ENCODE data around the gene LRCOL1. TPM values are rescaled to one million over a fixed set of nuclear protein-coding genes. Genes with fewer than 3 reads are reported as not detected.

Gene LRCOL1
- polyA plus RNA-seq, 1 donor from 2014 or later, result not detected

- H3K36me3 Mint-ChIP-seq, result no peaks in the 10 kb centered on the region
- peaks cover 8% of the 10 kb centered on the region for H3K27me3 Mint-ChIP-seq
These were observed 19.1 kb downstream of the LRCOL1 start for GRCh38 chr12:132591107-132591935.

GRCh38 chr12:132588821-132589669, 21.3 kb downstream of the LRCOL1 start:
- H3K4me1 Mint-ChIP-seq, result peaks cover 0 to 3% (median 0%) of the 10 kb centered on the region in 3 donors
- H3K36me3 Mint-ChIP-seq, result no peaks in the 10 kb centered on the region
- H3K27ac Mint-ChIP-seq, result peak overlapping the region in 1 of 3 donors; percentile 25
- H3K9me3 Mint-ChIP-seq, result no peaks in the 10 kb centered on the region
- H3K27me3 Mint-ChIP-seq, result peaks cover 4% of the 10 kb centered on the region
- no peak overlapping the region for H3K4me3 Mint-ChIP-seq

More at GRCh38 chr12:132591107-132591935, 19.1 kb downstream of the LRCOL1 start:
- no peak overlapping the region for H3K4me3 Mint-ChIP-seq
- H3K9me3 Mint-ChIP-seq, result no peaks in the 10 kb centered on the region
- peak overlapping the region in 1 of 3 donors; percentile 21 for H3K27ac Mint-ChIP-seq
- H3K4me1 Mint-ChIP-seq, result peaks cover 0 to 5% (median 0%) of the 10 kb centered on the region in 3 donors

- Mint-ChIP-seq H3K27me3 (peaks cover 1% of the 10 kb centered on the region), H3K4me3 (no peak overlapping the region), H3K27ac (no peak overlapping the region), H3K4me1 (no peaks in the 10 kb centered on the region), H3K9me3 (no peaks in the 10 kb centered on the region), H3K36me3 (no peaks in the 10 kb centered on the region)
These were observed 22.1 kb downstream of the LRCOL1 start for GRCh38 chr12:132588319-132588718.

- H3K4me3 Mint-ChIP-seq, result no peak overlapping the region
- no peaks in the 10 kb centered on the region for H3K9me3 Mint-ChIP-seq
- H3K27me3 Mint-ChIP-seq, result peaks cover 1% of the 10 kb centered on the region
- H3K36me3 Mint-ChIP-seq, result no peaks in the 10 kb centered on the region
- H3K27ac Mint-ChIP-seq, result no peak overlapping the region
- no peaks in the 10 kb centered on the region for H3K4me1 Mint-ChIP-seq
These were observed 22.6 kb downstream of the LRCOL1 start for GRCh38 chr12:132587781-132588180.

GRCh38 chr12:132586929-132587328, 23.5 kb downstream of the LRCOL1 start:
- Mint-ChIP-seq H3K36me3 (no peaks in the 10 kb centered on the region), H3K4me3 (no peak overlapping the region), H3K27ac (no peak overlapping the region), H3K4me1 (no peaks in the 10 kb centered on the region), H3K27me3 (no peaks in the 10 kb centered on the region), H3K9me3 (no peaks in the 10 kb centered on the region)

GRCh38 chr12:132585177-132585576, 25.2 kb downstream of the LRCOL1 start:
- H3K36me3 Mint-ChIP-seq, result no peaks in the 10 kb centered on the region
- no peak overlapping the region for H3K27ac Mint-ChIP-seq
- no peaks in the 10 kb centered on the region for H3K4me1 Mint-ChIP-seq

GRCh38 chr12:132584429-132584828, 26.0 kb downstream of the LRCOL1 start:
- Mint-ChIP-seq H3K4me3 (no peak overlapping the region), H3K27me3 (no peaks in the 10 kb centered on the region), H3K36me3 (no peaks in the 10 kb centered on the region), H3K4me1 (no peaks in the 10 kb centered on the region), H3K27ac (no peak overlapping the region), H3K9me3 (no peaks in the 10 kb centered on the region)

More at GRCh38 chr12:132585177-132585576, 25.2 kb downstream of the LRCOL1 start:
- no peaks in the 10 kb centered on the region for H3K9me3 Mint-ChIP-seq
- no peak overlapping the region for H3K4me3 Mint-ChIP-seq
- H3K27me3 Mint-ChIP-seq, result no peaks in the 10 kb centered on the region

GRCh38 chr12:132583736-132584135, 26.6 kb downstream of the LRCOL1 start:
- Mint-ChIP-seq H3K4me3 (no peak overlapping the region), H3K27ac (no peak overlapping the region), H3K4me1 (no peaks in the 10 kb centered on the region), H3K27me3 (no peaks in the 10 kb centered on the region), H3K9me3 (no peaks in the 10 kb centered on the region), H3K36me3 (peaks cover 1% of the 10 kb centered on the region)

- Mint-ChIP-seq H3K36me3 (peaks cover 1% of the 10 kb centered on the region), H3K4me3 (no peak overlapping the region), H3K4me1 (no peaks in the 10 kb centered on the region), H3K9me3 (no peaks in the 10 kb centered on the region), H3K27me3 (no peaks in the 10 kb centered on the region), H3K27ac (no peak overlapping the region)
These were observed 27.0 kb downstream of the LRCOL1 start for GRCh38 chr12:132583411-132583710.

GRCh38 chr12:132582582-132583410, 27.6 kb downstream of the LRCOL1 start:
- Mint-ChIP-seq H3K4me1 (peaks cover 0 to 1% (median 0%) of the 10 kb centered on the region in 3 donors), H3K36me3 (peaks cover 1% of the 10 kb centered on the region)

GRCh38 chr12:132582058-132582420, 28.3 kb downstream of the LRCOL1 start:
- H3K4me3 Mint-ChIP-seq, result no peak overlapping the region
- H3K27ac Mint-ChIP-seq, result no peak overlapping the region
- no peaks in the 10 kb centered on the region for H3K9me3 Mint-ChIP-seq

More at GRCh38 chr12:132582582-132583410, 27.6 kb downstream of the LRCOL1 start:
- Mint-ChIP-seq H3K9me3 (no peaks in the 10 kb centered on the region), H3K4me3 (no peak overlapping the region), H3K27ac (no peak overlapping the region), H3K27me3 (no peaks in the 10 kb centered on the region)

GRCh38 chr12:132581348-132582057, 28.9 kb downstream of the LRCOL1 start:
- Mint-ChIP-seq H3K4me1 (peaks cover 0 to 2% (median 0%) of the 10 kb centered on the region in 3 donors), H3K9me3 (no peaks in the 10 kb centered on the region), H3K27me3 (no peaks in the 10 kb centered on the region), H3K4me3 (no peak overlapping the region), H3K27ac (no peak overlapping the region), H3K36me3 (peaks cover 2% of the 10 kb centered on the region)

More at GRCh38 chr12:132582058-132582420, 28.3 kb downstream of the LRCOL1 start:
- H3K4me1 Mint-ChIP-seq, result peaks cover 0 to 2% (median 0%) of the 10 kb centered on the region in 3 donors
- no peaks in the 10 kb centered on the region for H3K27me3 Mint-ChIP-seq
- H3K36me3 Mint-ChIP-seq, result peaks cover 1% of the 10 kb centered on the region

- peaks cover 3% of the 10 kb centered on the region for H3K36me3 Mint-ChIP-seq
- H3K27me3 Mint-ChIP-seq, result no peaks in the 10 kb centered on the region
- no peaks in the 10 kb centered on the region for H3K9me3 Mint-ChIP-seq
These were observed 29.6 kb downstream of the LRCOL1 start for GRCh38 chr12:132580701-132581292.

GRCh38 chr12:132579744-132580143, 30.6 kb downstream of the LRCOL1 start:
- no peaks in the 10 kb centered on the region for H3K27me3 Mint-ChIP-seq
- no peak overlapping the region for H3K4me3 Mint-ChIP-seq
- peaks cover 3% of the 10 kb centered on the region for H3K36me3 Mint-ChIP-seq
- H3K9me3 Mint-ChIP-seq, result no peaks in the 10 kb centered on the region
- H3K4me1 Mint-ChIP-seq, result peaks cover 0 to 2% (median 0%) of the 10 kb centered on the region in 3 donors
- no peak overlapping the region for H3K27ac Mint-ChIP-seq

More at GRCh38 chr12:132580701-132581292, 29.6 kb downstream of the LRCOL1 start:
- Mint-ChIP-seq H3K4me1 (peaks cover 0 to 2% (median 0%) of the 10 kb centered on the region in 3 donors), H3K4me3 (no peak overlapping the region), H3K27ac (no peak overlapping the region)

Data from IgD-negative memory B cell (primary cell).